GM21737 (cell line): ENCODE data around the gene SLITRK2.

Source experiments
- ATAC-seq: cut with Tn5 transposase; IDR thresholded peaks from one replicate; pipeline ENCODE4 v1.9.1; 2021; ENCODE audit warnings: mild to moderate bottlenecking, moderate library complexity; ENCODE audit not compliant: unreplicated experiment

The SLITRK2 gene

GRCh38 chrX:145848857-145849256 lies 31.2 kb downstream of the SLITRK2 start:
- ATAC-seq = no peak

- no peak for ATAC-seq
Observed at GRCh38 chrX:145853181-145853580, 35.6 kb downstream of the SLITRK2 start.

- ATAC-seq = no peak
Observed at GRCh38 chrX:145856181-145856580, 38.6 kb downstream of the SLITRK2 start.

- no peak for ATAC-seq
Observed at GRCh38 chrX:145861818-145862217, 44.2 kb downstream of the SLITRK2 start.

GRCh38 chrX:145865082-145865481 lies 47.5 kb downstream of the SLITRK2 start:
- no peak for ATAC-seq
